Measurements from ENCODE around the gene IL6ST. TPM values are rescaled to one million over a fixed set of nuclear protein-coding genes. Genes with fewer than 3 reads are reported as not detected.

The IL6ST gene
- total and polyA plus RNA-seq, 10 of the 15 experiments (the other 5 are each of a cell fraction or from before 2014, with no cell fraction given), result 1.5 to 139 (median 13.0) TPM

- TF ChIP-seq PAX8 (IDR thresholded peaks at IDR 0.05) (no peak), NFYB (IDR thresholded peaks at IDR 0.05; ENCODE audit: insufficient read depth, low read depth, low read length) (no peak), HDGF (IDR thresholded peaks at IDR 0.05) (0 out of 2 replicates have a peak, but pooled peaks have one; percentile 38), TCF12 (IDR thresholded peaks at IDR 0.05; ENCODE audit: low read depth, low read length) (peak; percentile 90), ATF7 (IDR thresholded peaks at IDR 0.05; ENCODE audit: low read depth) (0 out of 2 replicates have a peak, but pooled peaks have one; percentile 34), TCF7 (IDR thresholded peaks at IDR 0.05; ENCODE audit: borderline replicate concordance) (no peak), KDM1A (IDR thresholded peaks at IDR 0.05; ENCODE audit: borderline replicate concordance) (no peak), RELA (IDR thresholded peaks at IDR 0.05; ENCODE audit: borderline replicate concordance, partially characterized antibody) (no peak), PML (IDR thresholded peaks at IDR 0.05; ENCODE audit: low read length) (no peak), SREBF2 (IDR thresholded peaks at IDR 0.05; ENCODE audit: low read length) (no peak), SUZ12 (IDR thresholded peaks at IDR 0.05; ENCODE audit: unreplicated experiment) (no peak), MXI1 (IDR thresholded peaks at IDR 0.05; ENCODE audit: low read depth, low read length) (no peak), SP1 (IDR thresholded peaks at IDR 0.05; ENCODE audit: low read depth, low read length) (no peak), BMI1 (IDR thresholded peaks at IDR 0.05; ENCODE audit: borderline replicate concordance) (no peak)
- TF ChIP-seq, protein P1, sequence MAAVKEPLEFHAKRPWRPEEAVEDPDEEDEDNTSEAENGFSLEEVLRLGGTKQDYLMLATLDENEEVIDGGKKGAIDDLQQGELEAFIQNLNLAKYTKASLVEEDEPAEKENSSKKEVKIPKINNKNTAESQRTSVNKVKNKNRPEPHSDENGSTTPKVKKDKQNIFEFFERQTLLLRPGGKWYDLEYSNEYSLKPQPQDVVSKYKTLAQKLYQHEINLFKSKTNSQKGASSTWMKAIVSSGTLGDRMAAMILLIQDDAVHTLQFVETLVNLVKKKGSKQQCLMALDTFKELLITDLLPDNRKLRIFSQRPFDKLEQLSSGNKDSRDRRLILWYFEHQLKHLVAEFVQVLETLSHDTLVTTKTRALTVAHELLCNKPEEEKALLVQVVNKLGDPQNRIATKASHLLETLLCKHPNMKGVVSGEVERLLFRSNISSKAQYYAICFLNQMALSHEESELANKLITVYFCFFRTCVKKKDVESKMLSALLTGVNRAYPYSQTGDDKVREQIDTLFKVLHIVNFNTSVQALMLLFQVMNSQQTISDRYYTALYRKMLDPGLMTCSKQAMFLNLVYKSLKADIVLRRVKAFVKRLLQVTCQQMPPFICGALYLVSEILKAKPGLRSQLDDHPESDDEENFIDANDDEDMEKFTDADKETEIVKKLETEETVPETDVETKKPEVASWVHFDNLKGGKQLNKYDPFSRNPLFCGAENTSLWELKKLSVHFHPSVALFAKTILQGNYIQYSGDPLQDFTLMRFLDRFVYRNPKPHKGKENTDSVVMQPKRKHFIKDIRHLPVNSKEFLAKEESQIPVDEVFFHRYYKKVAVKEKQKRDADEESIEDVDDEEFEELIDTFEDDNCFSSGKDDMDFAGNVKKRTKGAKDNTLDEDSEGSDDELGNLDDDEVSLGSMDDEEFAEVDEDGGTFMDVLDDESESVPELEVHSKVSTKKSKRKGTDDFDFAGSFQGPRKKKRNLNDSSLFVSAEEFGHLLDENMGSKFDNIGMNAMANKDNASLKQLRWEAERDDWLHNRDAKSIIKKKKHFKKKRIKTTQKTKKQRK (IDR thresholded peaks at IDR 0.05; ENCODE audit: low read depth, low read length), result no peak
- TF ChIP-seq, protein P2, sequence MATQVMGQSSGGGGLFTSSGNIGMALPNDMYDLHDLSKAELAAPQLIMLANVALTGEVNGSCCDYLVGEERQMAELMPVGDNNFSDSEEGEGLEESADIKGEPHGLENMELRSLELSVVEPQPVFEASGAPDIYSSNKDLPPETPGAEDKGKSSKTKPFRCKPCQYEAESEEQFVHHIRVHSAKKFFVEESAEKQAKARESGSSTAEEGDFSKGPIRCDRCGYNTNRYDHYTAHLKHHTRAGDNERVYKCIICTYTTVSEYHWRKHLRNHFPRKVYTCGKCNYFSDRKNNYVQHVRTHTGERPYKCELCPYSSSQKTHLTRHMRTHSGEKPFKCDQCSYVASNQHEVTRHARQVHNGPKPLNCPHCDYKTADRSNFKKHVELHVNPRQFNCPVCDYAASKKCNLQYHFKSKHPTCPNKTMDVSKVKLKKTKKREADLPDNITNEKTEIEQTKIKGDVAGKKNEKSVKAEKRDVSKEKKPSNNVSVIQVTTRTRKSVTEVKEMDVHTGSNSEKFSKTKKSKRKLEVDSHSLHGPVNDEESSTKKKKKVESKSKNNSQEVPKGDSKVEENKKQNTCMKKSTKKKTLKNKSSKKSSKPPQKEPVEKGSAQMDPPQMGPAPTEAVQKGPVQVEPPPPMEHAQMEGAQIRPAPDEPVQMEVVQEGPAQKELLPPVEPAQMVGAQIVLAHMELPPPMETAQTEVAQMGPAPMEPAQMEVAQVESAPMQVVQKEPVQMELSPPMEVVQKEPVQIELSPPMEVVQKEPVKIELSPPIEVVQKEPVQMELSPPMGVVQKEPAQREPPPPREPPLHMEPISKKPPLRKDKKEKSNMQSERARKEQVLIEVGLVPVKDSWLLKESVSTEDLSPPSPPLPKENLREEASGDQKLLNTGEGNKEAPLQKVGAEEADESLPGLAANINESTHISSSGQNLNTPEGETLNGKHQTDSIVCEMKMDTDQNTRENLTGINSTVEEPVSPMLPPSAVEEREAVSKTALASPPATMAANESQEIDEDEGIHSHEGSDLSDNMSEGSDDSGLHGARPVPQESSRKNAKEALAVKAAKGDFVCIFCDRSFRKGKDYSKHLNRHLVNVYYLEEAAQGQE (IDR thresholded peaks at IDR 0.05; ENCODE audit: low read depth, low read length), result no peak
- TF ChIP-seq, protein P3, sequence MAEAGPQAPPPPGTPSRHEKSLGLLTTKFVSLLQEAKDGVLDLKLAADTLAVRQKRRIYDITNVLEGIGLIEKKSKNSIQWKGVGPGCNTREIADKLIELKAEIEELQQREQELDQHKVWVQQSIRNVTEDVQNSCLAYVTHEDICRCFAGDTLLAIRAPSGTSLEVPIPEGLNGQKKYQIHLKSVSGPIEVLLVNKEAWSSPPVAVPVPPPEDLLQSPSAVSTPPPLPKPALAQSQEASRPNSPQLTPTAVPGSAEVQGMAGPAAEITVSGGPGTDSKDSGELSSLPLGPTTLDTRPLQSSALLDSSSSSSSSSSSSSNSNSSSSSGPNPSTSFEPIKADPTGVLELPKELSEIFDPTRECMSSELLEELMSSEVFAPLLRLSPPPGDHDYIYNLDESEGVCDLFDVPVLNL (IDR thresholded peaks at IDR 0.05; ENCODE audit: low read depth, low read length), result no peak
- TF ChIP-seq, protein P4, sequence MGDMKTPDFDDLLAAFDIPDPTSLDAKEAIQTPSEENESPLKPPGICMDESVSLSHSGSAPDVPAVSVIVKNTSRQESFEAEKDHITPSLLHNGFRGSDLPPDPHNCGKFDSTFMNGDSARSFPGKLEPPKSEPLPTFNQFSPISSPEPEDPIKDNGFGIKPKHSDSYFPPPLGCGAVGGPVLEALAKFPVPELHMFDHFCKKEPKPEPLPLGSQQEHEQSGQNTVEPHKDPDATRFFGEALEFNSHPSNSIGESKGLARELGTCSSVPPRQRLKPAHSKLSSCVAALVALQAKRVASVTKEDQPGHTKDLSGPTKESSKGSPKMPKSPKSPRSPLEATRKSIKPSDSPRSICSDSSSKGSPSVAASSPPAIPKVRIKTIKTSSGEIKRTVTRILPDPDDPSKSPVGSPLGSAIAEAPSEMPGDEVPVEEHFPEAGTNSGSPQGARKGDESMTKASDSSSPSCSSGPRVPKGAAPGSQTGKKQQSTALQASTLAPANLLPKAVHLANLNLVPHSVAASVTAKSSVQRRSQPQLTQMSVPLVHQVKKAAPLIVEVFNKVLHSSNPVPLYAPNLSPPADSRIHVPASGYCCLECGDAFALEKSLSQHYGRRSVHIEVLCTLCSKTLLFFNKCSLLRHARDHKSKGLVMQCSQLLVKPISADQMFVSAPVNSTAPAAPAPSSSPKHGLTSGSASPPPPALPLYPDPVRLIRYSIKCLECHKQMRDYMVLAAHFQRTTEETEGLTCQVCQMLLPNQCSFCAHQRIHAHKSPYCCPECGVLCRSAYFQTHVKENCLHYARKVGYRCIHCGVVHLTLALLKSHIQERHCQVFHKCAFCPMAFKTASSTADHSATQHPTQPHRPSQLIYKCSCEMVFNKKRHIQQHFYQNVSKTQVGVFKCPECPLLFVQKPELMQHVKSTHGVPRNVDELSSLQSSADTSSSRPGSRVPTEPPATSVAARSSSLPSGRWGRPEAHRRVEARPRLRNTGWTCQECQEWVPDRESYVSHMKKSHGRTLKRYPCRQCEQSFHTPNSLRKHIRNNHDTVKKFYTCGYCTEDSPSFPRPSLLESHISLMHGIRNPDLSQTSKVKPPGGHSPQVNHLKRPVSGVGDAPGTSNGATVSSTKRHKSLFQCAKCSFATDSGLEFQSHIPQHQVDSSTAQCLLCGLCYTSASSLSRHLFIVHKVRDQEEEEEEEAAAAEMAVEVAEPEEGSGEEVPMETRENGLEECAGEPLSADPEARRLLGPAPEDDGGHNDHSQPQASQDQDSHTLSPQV (IDR thresholded peaks at IDR 0.05), result no peak
Observed at GRCh38 chr5:55913466-55914413, 81.0 kb downstream of the IL6ST start (continued).
